H1 (cell line): ENCODE data around the gene OSBPL3. TPM values are rescaled to one million over a fixed set of nuclear protein-coding genes. Genes with fewer than 3 reads are reported as not detected.

Experiments used
- CTCF ChIA-PET: fragments of 300-600 bp; sonication (Branson Sonifier 250); formaldehyde crosslinking; loops from one replicate; lab custom pipeline; 2021; ENCODE audit not compliant: partially characterized antibody; lab: Charles Lee
- POLR2A ChIA-PET: fragments of 300-600 bp; sonication (Branson Sonifier 250); formaldehyde crosslinking; loops from one replicate; lab custom pipeline; 2021; ENCODE audit warnings: inconsistent platforms; ENCODE audit not compliant: partially characterized antibody; lab: Charles Lee
- DNase-seq, 2 experiments: peaks; one replicate each; pipeline versions ENCODE4 v3.0.0 to v3.0.0-alpha.2; 2010 to 2022; ENCODE audit warnings: low spot score in 2 of 2, low read depth in 1 of 2, mixed read lengths in 1 of 2
- FAIRE-seq: peaks from 2 replicates; lab custom pipeline; 2011; peaks lifted over from hg19 to GRCh38; lab: Jason Lieb, UNC
- H2AFZ ChIP-seq: 2 replicates; pipeline ENCODE4 v1.8.1; 2012; ENCODE audit warnings: low read length, inconsistent platforms
- H2AK5ac ChIP-seq: 2 replicates; pipeline ENCODE4 v1.6.1; 2013; ENCODE audit warnings: low read depth, low read length
- H2BK120ac ChIP-seq: replicated peaks from 2 replicates; pipeline ENCODE3; 2013; ENCODE audit warnings: low read depth, low read length, inconsistent platforms
- H2BK12ac ChIP-seq: 2 replicates; pipeline ENCODE4 v1.6.1; 2013; ENCODE audit warnings: low read depth, low read length
- H2BK15ac ChIP-seq: 2 replicates; pipeline ENCODE4 v1.6.1; 2013; ENCODE audit warnings: low read length
- H2BK20ac ChIP-seq: 2 replicates; pipeline ENCODE4 v1.6.1; 2013; ENCODE audit warnings: low read length
- H2BK5ac ChIP-seq: 2 replicates; pipeline ENCODE4 v1.6.1; 2013; ENCODE audit warnings: low read depth, low read length
- H3K14ac ChIP-seq: 2 replicates; pipeline ENCODE4 v1.6.1; 2013; ENCODE audit warnings: inconsistent platforms; ENCODE audit not compliant: insufficient read length
- H3K18ac ChIP-seq: 2 replicates; pipeline ENCODE4 v1.6.1; 2013; ENCODE audit warnings: low read length; ENCODE audit errors: extremely low read depth
- H3K23ac ChIP-seq: 2 replicates; pipeline ENCODE4 v1.6.1; 2013; ENCODE audit warnings: inconsistent platforms; ENCODE audit not compliant: insufficient read length
- H3K23me2 ChIP-seq: 2 replicates; pipeline ENCODE4 v1.6.1; 2013; ENCODE audit warnings: low read depth, low read length
- H3K27ac ChIP-seq: 2 replicates; pipeline ENCODE4 v1.6.1; 2011; ENCODE audit warnings: low read depth, low read length, inconsistent platforms
- H3K27me3 ChIP-seq, 4 experiments: replicated peaks in 1 of 4; 1 replicate in 1 of 4; 2 replicates in 3 of 4; pipeline versions ENCODE4 v1.6.1 to v1.8.1; 2011 to 2013; ENCODE audit warnings: low read length in 3 of 4, mild to moderate bottlenecking in 3 of 4, inconsistent platforms in 2 of 4, mixed read lengths in 2 of 4, moderate library complexity in 1 of 4; ENCODE audit not compliant: control insufficient read depth in 3 of 4, insufficient read depth in 3 of 4; ENCODE audit errors: extremely low read depth in 1 of 4
- H3K36me3 ChIP-seq, 4 experiments: 2 replicates each; pipeline versions ENCODE4 v1.6.1 to v1.8.1; 2011 to 2013; ENCODE audit warnings: mild to moderate bottlenecking in 4 of 4, low read length in 3 of 4, moderate library complexity in 2 of 4, control low read depth in 1 of 4, inconsistent platforms in 1 of 4; ENCODE audit not compliant: insufficient read depth in 4 of 4, control insufficient read depth in 2 of 4
- H3K4ac ChIP-seq: replicated peaks from 2 replicates; pipeline ENCODE3; 2013; ENCODE audit warnings: low read length, low read depth, mixed read lengths, inconsistent platforms; ENCODE audit not compliant: insufficient read length
- H3K4me1 ChIP-seq, 4 experiments: replicated peaks in 1 of 4; 1 replicate in 1 of 4; 2 replicates in 3 of 4; pipeline versions ENCODE4 v1.6.1 to v1.8.1; 2011 to 2013; ENCODE audit warnings: low read length in 3 of 4, inconsistent platforms in 2 of 4, mixed read lengths in 1 of 4; ENCODE audit not compliant: insufficient read depth in 4 of 4, control insufficient read depth in 3 of 4
- H3K4me2 ChIP-seq, 2 experiments: 2 replicates each; pipeline versions ENCODE4 v1.6.1 to v1.8.1; 2011 to 2013; ENCODE audit warnings: low read depth in 2 of 2, low read length in 2 of 2, control low read depth in 1 of 2, inconsistent platforms in 1 of 2, mild to moderate bottlenecking in 1 of 2; ENCODE audit not compliant: insufficient read depth in 1 of 2
- H3K4me3 ChIP-seq, 4 experiments: fragments of 200-600, 300-600 bp in 1 of 4; sonication (generic), shearing (Covaris generic), sonication (Bioruptor Twin) in 1 of 4; 2 replicates each; pipeline versions ENCODE4 v1.5.1 to v1.8.1; 2011 to 2016; ENCODE audit warnings: low read length in 4 of 4, low read depth in 3 of 4, control low read depth in 2 of 4, inconsistent platforms in 2 of 4, mild to moderate bottlenecking in 2 of 4, mixed read lengths in 1 of 4, moderate library complexity in 1 of 4; ENCODE audit not compliant: insufficient read depth in 2 of 4; ENCODE audit errors: extremely low read depth in 1 of 4
- H3K56ac ChIP-seq: replicated peaks from 2 replicates; pipeline ENCODE3; 2013; ENCODE audit warnings: low read depth, mild to moderate bottlenecking, mixed read lengths, low read length, inconsistent platforms; ENCODE audit not compliant: insufficient read length
- H3K79me1 ChIP-seq: 2 replicates; pipeline ENCODE4 v1.6.1; 2013; ENCODE audit warnings: low read depth, low read length, control low read depth
- H3K79me2 ChIP-seq, 2 experiments: 2 replicates each; pipeline versions ENCODE4 v1.6.1 to v1.8.1; 2012 to 2013; ENCODE audit warnings: low read length in 2 of 2, mild to moderate bottlenecking in 2 of 2, inconsistent platforms in 1 of 2; ENCODE audit not compliant: insufficient read depth in 2 of 2, control insufficient read depth in 1 of 2
- H3K9ac ChIP-seq, 4 experiments: replicated peaks in 1 of 4; 1 replicate in 1 of 4; 2 replicates in 3 of 4; pipeline versions ENCODE4 v1.6.1 to v1.8.1; 2011 to 2013; ENCODE audit warnings: low read depth in 3 of 4, low read length in 3 of 4, control low read depth in 2 of 4, mild to moderate bottlenecking in 2 of 4, moderate library complexity in 2 of 4, inconsistent platforms in 1 of 4; ENCODE audit errors: extremely low read depth in 1 of 4
- H3K9me3 ChIP-seq, 2 experiments: 2 replicates each; pipeline versions ENCODE4 v1.6.1 to v1.8.1; 2012 to 2013; ENCODE audit warnings: mild to moderate bottlenecking in 2 of 2, moderate library complexity in 2 of 2, control low read depth in 1 of 2, inconsistent platforms in 1 of 2, low read depth in 1 of 2, low read length in 1 of 2, mixed read lengths in 1 of 2; ENCODE audit not compliant: insufficient read depth in 2 of 2
- H4K20me1 ChIP-seq, 2 experiments: replicated peaks in 1 of 2; 2 replicates each; pipeline versions ENCODE3 to v1.8.1; 2011 to 2013; ENCODE audit warnings: inconsistent platforms in 2 of 2, low read length in 2 of 2, mild to moderate bottlenecking in 1 of 2; ENCODE audit not compliant: insufficient read depth in 2 of 2, control insufficient read depth in 1 of 2
- H4K5ac ChIP-seq: 2 replicates; pipeline ENCODE4 v1.6.1; 2013; ENCODE audit warnings: low read length, low read depth, mixed read lengths, inconsistent platforms; ENCODE audit not compliant: insufficient read length
- H4K8ac ChIP-seq: 2 replicates; pipeline ENCODE4 v1.8.0; 2013; ENCODE audit warnings: mild to moderate bottlenecking, moderate library complexity, low read length, inconsistent platforms; ENCODE audit not compliant: insufficient read depth; ENCODE audit errors: extremely low read depth
- H4K91ac ChIP-seq: replicated peaks from 2 replicates; pipeline ENCODE3; 2013; ENCODE audit warnings: low read length, mixed read lengths, inconsistent platforms; ENCODE audit not compliant: insufficient read length
- ATF3 ChIP-seq: IDR thresholded peaks from 2 replicates; pipeline ENCODE4 v1.6.1; 2011; ENCODE audit warnings: low read depth, mild to moderate bottlenecking, low read length; ENCODE audit not compliant: insufficient read depth
- CHD2 ChIP-seq: IDR thresholded peaks from 2 replicates; pipeline ENCODE4 v1.6.1; 2012; ENCODE audit warnings: low read length, improper control_type of control experiment
- CTCF ChIP-seq, 3 experiments: IDR thresholded peaks; 1 replicate in 2 of 3; 2 replicates in 1 of 3; pipeline versions ENCODE4 v1.5.1 to v1.6.1; 2011; ENCODE audit warnings: low read length in 3 of 3, mild to moderate bottlenecking in 3 of 3, inconsistent platforms in 2 of 3, low read depth in 1 of 3, moderate library complexity in 1 of 3; ENCODE audit not compliant: insufficient read depth in 1 of 3; ENCODE audit errors: control extremely low read depth in 1 of 3
- GABPA ChIP-seq: IDR thresholded peaks from 2 replicates; pipeline ENCODE4 v1.6.1; 2011; ENCODE audit warnings: mild to moderate bottlenecking, low read length, moderate library complexity, borderline replicate concordance; ENCODE audit not compliant: insufficient read depth
- POLR2A ChIP-seq, 2 experiments: IDR thresholded peaks; 1 replicate in 1 of 2; 2 replicates in 1 of 2; pipeline ENCODE4 v1.6.1; 2011; ENCODE audit warnings: low read depth in 2 of 2, low read length in 2 of 2, mild to moderate bottlenecking in 2 of 2; ENCODE audit errors: control extremely low read depth in 1 of 2
- POU5F1 ChIP-seq: IDR thresholded peaks from 2 replicates; pipeline ENCODE4 v1.6.1; 2011; ENCODE audit warnings: low read depth, mild to moderate bottlenecking, low read length, moderate library complexity
- TEAD4 ChIP-seq: IDR thresholded peaks from 2 replicates; pipeline ENCODE4 v1.6.1; 2012; ENCODE audit warnings: low read depth, low read length, inconsistent platforms, mixed read lengths
- ZNF274 ChIP-seq: IDR thresholded peaks from 2 replicates; pipeline ENCODE4 v1.7.0; 2012; ENCODE audit warnings: low read length, borderline replicate concordance; ENCODE audit errors: extremely low read depth
- WGBS, 2 experiments: shearing (Covaris generic) in 1 of 2; methylation state at CpG; one replicate each; pipeline versions ENCODE4 v1.1.6 to v1.1.7; 2013 to 2015; ENCODE audit warnings: low lambda C conversion rate in 2 of 2, mixed read lengths in 2 of 2, inconsistent platforms in 1 of 2, low coverage in 1 of 2, missing lambda C conversion rate in 1 of 2; ENCODE audit not compliant: insufficient replicate concordance in 2 of 2, insufficient coverage in 1 of 2, insufficient read length in 1 of 2; ENCODE audit errors: extremely low coverage in 1 of 2, missing lambda C conversion rate in 1 of 2; 5-methylcytosine and 5-hydroxymethylcytosine counted together
- polyA plus RNA-seq, 7 experiments: library from polyadenylated mRNA; depleted of rRNA in 3 of 7; stranded (reverse) in 5 of 7; unstranded in 2 of 7; fragments of >200 nt in 5 of 7; fragments of 200-250 nt in 2 of 7; gene quantifications; 1 replicate in 5 of 7; 2 replicates in 1 of 7; 4 replicates in 1 of 7; pipeline versions ENCODE4 v1.2.1 to v1.2.3, GENCODE V29; 2011 to 2013; ENCODE audit warnings: missing spikeins in 2 of 7, mixed read lengths in 2 of 7
- total RNA-seq: library from RNA; stranded (reverse); fragmentation: NEBNext Ultra II Directional; extraction: Animal tissue kit (Norgen Biotek cat#: 25700); gene quantifications from 2 replicates; pipeline ENCODE4 v1.2.1, GENCODE V29; 2021
- TF ChIP-seq, protein P1 (sequence below): IDR thresholded peaks from 2 replicates; pipeline ENCODE4 v1.6.1; 2012; ENCODE audit warnings: low read length, inconsistent platforms

The OSBPL3 gene
- total and polyA plus RNA-seq, 2 of the 8 experiments (the other 6 are each of a cell fraction or from before 2014, with no cell fraction given), result 2.8 to 13.9 TPM

DNA sequence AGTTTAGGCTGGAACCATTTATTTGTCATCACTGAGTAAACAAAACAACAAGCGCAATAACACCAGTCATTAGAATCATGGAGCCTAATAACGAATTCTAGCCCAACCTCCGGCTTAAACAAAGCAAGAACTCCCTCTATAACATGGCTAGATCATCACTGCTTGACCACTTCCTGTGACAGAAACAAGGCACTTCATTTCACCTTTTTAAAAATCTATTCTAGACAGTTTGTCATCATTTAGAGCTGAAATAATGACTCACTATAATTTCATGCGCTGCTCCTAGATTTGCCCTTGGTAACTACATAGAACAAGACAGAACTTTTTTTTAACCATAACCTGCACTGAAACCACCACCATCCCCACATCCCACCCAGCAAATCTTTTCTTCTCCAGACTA, 81.3 kb downstream of the OSBPL3 start:
- DNase-seq (no peak), FAIRE-seq (no peak)
- no peaks in the 10 kb centered on the region for H3K27me3 ChIP-seq
- no peak overlapping the region for H3K4me2 ChIP-seq
- no peak overlapping the region for H2BK5ac ChIP-seq
- CTCF ChIA-PET, result interaction anchor here (0.8 to 1.0 kb wide), 2 partner anchors 15 to 194 kb away, joined by 3 to 4 read pairs; no protein-coding TSS in a partner anchor
- no peak overlapping the region for H2BK12ac ChIP-seq
- no peak overlapping the region for H4K91ac ChIP-seq
- H2BK15ac ChIP-seq, result no peak overlapping the region
- H2BK120ac ChIP-seq, result no peak overlapping the region
- no peak overlapping the region for H3K14ac ChIP-seq
- H3K56ac ChIP-seq, result no peak overlapping the region
- H3K23me2 ChIP-seq, result no peaks in the 10 kb centered on the region
- no peak overlapping the region for H3K4me3 ChIP-seq
- no peak overlapping the region for H2AK5ac ChIP-seq
- no peaks in the 10 kb centered on the region for H3K36me3 ChIP-seq
- no peak overlapping the region for H4K8ac ChIP-seq
- H3K79me2 ChIP-seq, result no peaks in the 10 kb centered on the region
- H3K4ac ChIP-seq, result no peak overlapping the region
- H3K9ac ChIP-seq, result no peak overlapping the region
- H3K4me1 ChIP-seq, result peaks cover 0 to 10% (median 0%) of the 10 kb centered on the region in 4 experiments; a peak in 1 of 7 replicates
- H4K20me1 ChIP-seq, result no peaks in the 10 kb centered on the region
- H2AFZ ChIP-seq, result no peak overlapping the region
- H3K23ac ChIP-seq, result no peak overlapping the region
- H2BK20ac ChIP-seq, result no peak overlapping the region
- no peak overlapping the region for H4K5ac ChIP-seq
- H3K79me1 ChIP-seq, result peaks cover 2% of the 10 kb centered on the region; the same call in 1 of the 2 replicates
- POLR2A ChIA-PET, result no interaction called here
- no peak overlapping the region for H3K27ac ChIP-seq
- no peak overlapping the region for H3K18ac ChIP-seq
- WGBS, 2 experiments, result 93% methylated on average over 4 of the region's 4 CpGs; no CpG with 5 or more reads in 1 of the 2 experiments
- no peaks in the 10 kb centered on the region for H3K9me3 ChIP-seq
- TF ChIP-seq TEAD4, result no peak
- no peak for TF ChIP-seq GABPA
- no peak for TF ChIP-seq POU5F1
- no peak for TF ChIP-seq ATF3
- TF ChIP-seq POLR2A (IDR thresholded peaks at IDR 0.05; ENCODE audit: control extremely low read depth in 1 of 2, low read depth in 2 of 2, low read length in 2 of 2), result no peak
- TF ChIP-seq, protein P1, sequence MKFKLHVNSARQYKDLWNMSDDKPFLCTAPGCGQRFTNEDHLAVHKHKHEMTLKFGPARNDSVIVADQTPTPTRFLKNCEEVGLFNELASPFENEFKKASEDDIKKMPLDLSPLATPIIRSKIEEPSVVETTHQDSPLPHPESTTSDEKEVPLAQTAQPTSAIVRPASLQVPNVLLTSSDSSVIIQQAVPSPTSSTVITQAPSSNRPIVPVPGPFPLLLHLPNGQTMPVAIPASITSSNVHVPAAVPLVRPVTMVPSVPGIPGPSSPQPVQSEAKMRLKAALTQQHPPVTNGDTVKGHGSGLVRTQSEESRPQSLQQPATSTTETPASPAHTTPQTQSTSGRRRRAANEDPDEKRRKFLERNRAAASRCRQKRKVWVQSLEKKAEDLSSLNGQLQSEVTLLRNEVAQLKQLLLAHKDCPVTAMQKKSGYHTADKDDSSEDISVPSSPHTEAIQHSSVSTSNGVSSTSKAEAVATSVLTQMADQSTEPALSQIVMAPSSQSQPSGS, result no peak
- TF ChIP-seq CHD2, result no peak
- no peak for TF ChIP-seq ZNF274
- TF ChIP-seq CTCF (IDR thresholded peaks at IDR 0.05; ENCODE audit: control extremely low read depth in 1 of 3, insufficient read depth in 1 of 3, low read depth in 1 of 3, low read length in 3 of 3), result no peak
